K562 (cell line): Measurements from ENCODE around the gene DYNLT4. TPM values are rescaled to one million over a fixed set of nuclear protein-coding genes. Genes with fewer than 3 reads are reported as not detected.

ENCODE experiments used
- ATF3 ChIP-seq, 2 experiments: fragments of 450-650 bp in 1 of 2; sonication (generic) in 1 of 2; formaldehyde crosslinking in 1 of 2; IDR thresholded peaks in 1 of 2; conservative IDR thresholded peaks in 1 of 2; 2 replicates each; pipeline versions ENCODE4 v1.6.1 to v1.8.1; 2016 to 2023; ENCODE audit warnings: mild to moderate bottlenecking in 2 of 2, moderate library complexity in 2 of 2, inconsistent platforms in 1 of 2, missing genetic modification reagents in 1 of 2
- BCOR ChIP-seq: fragments of 450-650 bp; IDR thresholded peaks from 2 replicates; pipeline ENCODE4 v1.6.1; 2016
- CBFA2T2 ChIP-seq: fragments of 450-650 bp; conservative IDR thresholded peaks from 2 replicates; pipeline ENCODE4 v1.6.1; 2017; ENCODE audit warnings: mild to moderate bottlenecking
- CTCF ChIP-seq, 3 experiments: IDR thresholded peaks in 2 of 3; conservative IDR thresholded peaks in 1 of 3; 2 replicates each; pipeline ENCODE4 v1.5.1; 2011 to 2012; ENCODE audit warnings: low read length in 3 of 3, mild to moderate bottlenecking in 3 of 3, control low read depth in 2 of 3, improper control_type of control experiment in 1 of 3, inconsistent platforms in 1 of 3, low read depth in 1 of 3, mixed read lengths in 1 of 3, moderate library complexity in 1 of 3; ENCODE audit not compliant: insufficient read depth in 2 of 3
- IFI16 ChIP-seq: fragments of 250-450 bp; sonication (Bioruptor Pico); IDR thresholded peaks from 2 replicates; pipeline ENCODE4 v2.1.2; 2022; ENCODE audit warnings: mild to moderate bottlenecking, inconsistent platforms
- IRF1 ChIP-seq: sonication (generic); formaldehyde crosslinking; IDR thresholded peaks from 2 replicates; pipeline ENCODE4 v1.8.0; 2022; ENCODE audit warnings: missing genetic modification reagents, mild to moderate bottlenecking, borderline replicate concordance
- KDM1A ChIP-seq, 2 experiments: fragments of 450-650 bp; IDR thresholded peaks; 2 replicates each; pipeline ENCODE4 v1.6.1; 2016; ENCODE audit warnings: mild to moderate bottlenecking in 2 of 2
- MITF ChIP-seq: IDR thresholded peaks from 2 replicates; pipeline ENCODE4 v1.6.1; 2014; ENCODE audit warnings: antibody characterized with exemption
- MYBL2 ChIP-seq, 2 experiments: fragments of 450-650 bp in 1 of 2; sonication (generic) in 1 of 2; formaldehyde crosslinking in 1 of 2; IDR thresholded peaks; 2 replicates each; pipeline versions ENCODE4 v1.6.1 to v1.8.1; 2017 to 2022; ENCODE audit warnings: borderline replicate concordance in 1 of 2, inconsistent platforms in 1 of 2, low read depth in 1 of 2, mild to moderate bottlenecking in 1 of 2, missing genetic modification reagents in 1 of 2, moderate library complexity in 1 of 2
- NCOA4 ChIP-seq: fragments of 450-650 bp; IDR thresholded peaks from 2 replicates; pipeline ENCODE4 v1.6.1; 2018; ENCODE audit warnings: mild to moderate bottlenecking; ENCODE audit not compliant: partially characterized antibody
- NCOA6 ChIP-seq: fragments of 450-650 bp; IDR thresholded peaks from 2 replicates; pipeline ENCODE4 v1.6.1; 2017; ENCODE audit warnings: mild to moderate bottlenecking
- PRMT5 ChIP-seq: sonication (generic); formaldehyde crosslinking; IDR thresholded peaks from 2 replicates; pipeline ENCODE4 v1.5.0; 2020; ENCODE audit warnings: missing genetic modification reagents
- RNF2 ChIP-seq: sonication (generic); IDR thresholded peaks from 2 replicates; pipeline ENCODE4 v1.6.1; 2016
- SNRNP70 ChIP-seq: fragments of 200-400 bp; formaldehyde crosslinking; optimal IDR thresholded peaks from 2 replicates; pipeline ENCODE3; 2017; ENCODE audit warnings: low read depth, low read length
- ZMIZ1 ChIP-seq, 2 experiments: fragments of 150-350 bp in 1 of 2; IDR thresholded peaks; 2 replicates each; pipeline ENCODE4 v1.6.1; 2012 to 2016; ENCODE audit warnings: low read depth in 2 of 2, low read length in 2 of 2, mild to moderate bottlenecking in 1 of 2, moderate library complexity in 1 of 2
- ZNF143 ChIP-seq: sonication (generic); formaldehyde crosslinking; IDR thresholded peaks from 2 replicates; pipeline ENCODE4 v1.9.0; 2022; ENCODE audit warnings: mild to moderate bottlenecking, missing genetic modification reagents
- ZNF431 ChIP-seq: sonication (generic); formaldehyde crosslinking; IDR thresholded peaks from 2 replicates; pipeline ENCODE4 v1.8.0; 2022; ENCODE audit warnings: mild to moderate bottlenecking, missing genetic modification reagents
- ZNF707 ChIP-seq: fragments of 250-450 bp; sonication (Bioruptor Pico); conservative IDR thresholded peaks from 2 replicates; pipeline ENCODE4 v1.8.0; 2022; ENCODE audit warnings: inconsistent platforms, mild to moderate bottlenecking, moderate library complexity
- ZNF75A ChIP-seq: fragments of 450-650 bp; formaldehyde crosslinking; IDR thresholded peaks from 2 replicates; pipeline ENCODE4 v1.4.0; 2020; ENCODE audit warnings: mild to moderate bottlenecking
- polyA plus RNA-seq, 8 experiments: library from polyadenylated mRNA; depleted of rRNA in 4 of 8; stranded (reverse) in 5 of 8; unstranded in 3 of 8; fragments of >200 nt; fragmentation: Nextera tagmentation in 2 of 8; fragmentation: Illumina TruSeq in 1 of 8; extraction: Ambion mirVana in 2 of 8; extraction: Trizol in 1 of 8; gene quantifications; 2 replicates each; pipeline versions ENCODE4 v1.2.1 to v1.2.3, GENCODE V29; 2011 to 2014; ENCODE audit warnings: inconsistent platforms in 1 of 8, missing spikeins in 1 of 8
- total RNA-seq, 7 experiments: library from RNA; depleted of rRNA in 6 of 7; stranded (reverse); fragments of >200 nt in 6 of 7; fragmentation: Illumina TruSeq in 2 of 7; extraction: Trizol in 2 of 7; gene quantifications; 2 replicates each; pipeline versions ENCODE4 v1.2.1 to v1.2.3, GENCODE V29; 2011 to 2021; ENCODE audit warnings: low replicate concordance in 1 of 7

The DYNLT4 gene
- total and polyA plus RNA-seq, 9 of the 15 experiments (the other 6 are each of a cell fraction or from before 2014, with no cell fraction given), result 0.29 to 0.73 TPM; not detected in 7

GRCh38 chr1:44778705-44779576 lies 28.2 kb downstream of the DYNLT4 start (continued):
- TF ChIP-seq ATF3 (IDR thresholded peaks at IDR 0.05) (no peak), ATF3 (CRISPR knock-in tag; conservative IDR thresholded peaks at IDR 0.05) (peak; percentile 36; the same call in 1 of the 2 replicates), NCOA6 (no peak), ZMIZ1 (IDR thresholded peaks at IDR 0.05; ENCODE audit: low read depth in 2 of 2, low read length in 2 of 2) (no peak), IFI16 (no peak), KDM1A (IDR thresholded peaks at IDR 0.05) (peak in 1 of 2 experiments; percentile 60; a peak in 2 of 4 replicates), SNRNP70 (peak; percentile 8), PRMT5 (CRISPR knock-in tag) (no peak), ZNF143 (CRISPR knock-in tag) (no peak), MYBL2 (IDR thresholded peaks at IDR 0.05; ENCODE audit: low read depth) (no peak), MYBL2 (CRISPR knock-in tag; IDR thresholded peaks at IDR 0.05; ENCODE audit: borderline replicate concordance) (no peak), CTCF (IDR thresholded peaks at IDR 0.05 in 2 of 3, conservative IDR thresholded peaks at IDR 0.05 in 1 of 3; ENCODE audit: insufficient read depth in 2 of 3, low read depth in 1 of 3, low read length in 3 of 3) (no peak), RNF2 (no peak), CBFA2T2 (no peak), ZNF431 (CRISPR knock-in tag) (no peak), ZNF707 (no peak), MITF (no peak), NCOA4 (no peak), ZNF75A (CRISPR knock-in tag) (no peak), BCOR (no peak), IRF1 (CRISPR knock-in tag) (no peak)
